NCI-H82 treated with DMSO at 0.1 percent for 48 hours (cell line): ENCODE data around the gene CNPY3.
"Not testable (repeated sequence)": the region's sequence is repeated elsewhere in the genome, so short reads cannot be mapped to it uniquely, and the experiment has no call there.

Experiments
- DNase-seq: peaks from one replicate; lab custom pipeline; 2025; ENCODE audit not compliant: unreplicated experiment; lab: John Stamatoyannopoulos, UW

The CNPY3 gene

GRCh38 chr6:42928986-42929820 is at the start of gene CNPY3:
CNPY3 (plus strand) TSS chr6:42929480; CDS start chr6:42929571, 91 bp downstream.
- DNase-seq = peak; percentile 98

DNA sequence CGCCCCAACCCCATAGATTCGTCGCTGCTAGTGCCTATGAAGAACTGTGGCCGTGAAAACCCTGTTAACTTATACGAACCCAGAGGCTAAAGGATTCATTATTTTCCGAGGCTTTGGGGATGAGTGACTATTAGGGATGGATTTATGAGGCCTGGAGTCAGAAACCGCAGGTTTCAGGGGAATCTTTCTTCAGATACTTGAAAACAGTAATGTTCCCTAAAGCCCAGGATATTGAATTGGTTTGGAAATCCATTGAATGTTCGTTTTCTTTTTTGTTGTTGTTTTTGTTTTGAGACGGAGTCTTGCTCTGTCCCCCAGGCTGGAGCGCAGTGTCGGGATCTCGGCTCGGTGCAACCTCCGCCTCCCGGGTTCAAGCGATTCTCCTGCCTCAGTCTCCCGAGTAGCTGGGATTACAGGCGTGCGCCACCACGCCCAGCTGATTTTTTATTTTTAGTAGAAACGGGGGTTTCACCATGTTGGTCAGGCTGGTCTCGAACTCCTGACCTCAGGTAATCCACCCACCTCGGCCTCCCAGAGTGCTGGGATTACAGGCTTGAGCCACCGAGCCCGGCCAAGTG is 49.0 kb upstream of the CNPY3 start:
- not testable (repeated sequence) for DNase-seq

DNA sequence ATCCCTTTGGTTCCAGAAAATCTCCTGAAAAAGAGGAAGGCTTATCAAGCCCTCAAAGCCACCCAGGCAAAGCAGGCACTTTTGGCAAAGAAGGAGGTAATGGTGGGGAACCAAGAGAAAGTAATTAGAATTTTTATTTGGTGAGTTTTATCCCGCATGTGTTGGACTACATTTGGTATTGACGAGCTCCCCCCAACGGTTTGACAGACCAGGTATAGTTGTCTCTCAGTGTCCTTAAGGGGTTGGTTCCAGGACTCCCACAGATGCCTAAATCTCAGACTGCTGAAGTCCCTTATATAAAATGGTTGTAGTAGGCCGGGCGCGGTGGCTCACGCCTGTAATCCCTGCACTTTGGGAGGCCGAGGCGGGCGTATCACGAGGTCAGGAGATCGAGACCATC is 48.4 kb upstream of the CNPY3 start:
- not testable (repeated sequence) for DNase-seq

- no peak for DNase-seq
Observed at GRCh38 chr6:42885702-42886101, 43.6 kb upstream of the CNPY3 start.

GRCh38 chr6:42888201-42888600 is 41.1 kb upstream of the CNPY3 start:
- not testable (repeated sequence) for DNase-seq

- no peak for DNase-seq
Observed at GRCh38 chr6:42889815-42890214, 39.5 kb upstream of the CNPY3 start.

- DNase-seq = peak; percentile 90
Observed at GRCh38 chr6:42890311-42891198, 38.7 kb upstream of the CNPY3 start.

GRCh38 chr6:42891199-42891722 is 38.0 kb upstream of the CNPY3 start:
- DNase-seq = no peak

GRCh38 chr6:42894041-42894828 is 35.0 kb upstream of the CNPY3 start:
- not testable (repeated sequence) for DNase-seq

- DNase-seq = no peak
Observed at GRCh38 chr6:42896178-42896719, 33.0 kb upstream of the CNPY3 start.

DNA sequence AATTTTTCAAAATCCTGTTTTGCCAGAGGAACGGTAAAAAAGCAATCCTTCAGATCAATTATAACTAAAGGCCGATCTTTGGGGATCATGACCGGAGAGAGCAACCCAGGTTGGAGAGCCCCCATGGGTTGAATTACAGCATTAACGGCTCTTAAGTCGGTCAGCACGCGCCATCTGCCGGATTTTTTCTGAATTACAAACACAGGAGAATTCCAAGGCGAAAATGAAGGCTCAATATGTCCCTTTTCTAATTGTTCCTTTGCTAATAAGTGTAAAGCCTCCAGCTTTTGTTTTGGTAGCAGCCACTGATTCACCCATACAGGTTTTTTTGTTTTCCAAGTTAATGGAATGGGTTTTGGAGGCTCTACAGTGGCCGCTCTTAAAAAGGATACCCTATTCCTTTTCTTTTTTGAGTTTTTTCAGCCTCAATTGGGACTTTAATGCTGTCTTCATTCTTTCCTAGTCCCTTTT is 30.4 kb upstream of the CNPY3 start:
- DNase-seq = peak; percentile 64

DNA sequence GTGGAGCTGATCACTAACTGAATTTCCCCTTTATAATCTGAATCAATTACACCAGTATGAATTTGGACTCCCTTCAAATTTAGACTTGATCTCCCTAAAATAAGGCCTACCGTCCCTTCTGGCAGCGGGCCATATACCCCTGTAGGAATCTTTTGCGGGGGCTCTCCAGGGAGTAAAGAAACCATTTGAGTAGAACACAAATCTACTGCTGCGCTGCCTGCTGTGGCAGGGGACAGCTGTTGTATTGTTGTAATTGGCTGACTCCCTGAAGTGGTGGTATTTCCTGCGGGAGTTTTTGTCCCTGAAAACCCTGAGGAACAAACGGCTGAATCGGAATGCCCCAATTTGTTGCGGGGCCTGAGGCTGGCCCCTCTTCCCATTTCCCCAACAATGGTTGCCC is 29.4 kb upstream of the CNPY3 start:
- peak; percentile 34 for DNase-seq

- DNase-seq = peak; percentile 72
Observed at GRCh38 chr6:42901538-42901957, 27.7 kb upstream of the CNPY3 start.

- DNase-seq = not testable (repeated sequence)
Observed at GRCh38 chr6:42902429-42903263, 26.6 kb upstream of the CNPY3 start.

DNA sequence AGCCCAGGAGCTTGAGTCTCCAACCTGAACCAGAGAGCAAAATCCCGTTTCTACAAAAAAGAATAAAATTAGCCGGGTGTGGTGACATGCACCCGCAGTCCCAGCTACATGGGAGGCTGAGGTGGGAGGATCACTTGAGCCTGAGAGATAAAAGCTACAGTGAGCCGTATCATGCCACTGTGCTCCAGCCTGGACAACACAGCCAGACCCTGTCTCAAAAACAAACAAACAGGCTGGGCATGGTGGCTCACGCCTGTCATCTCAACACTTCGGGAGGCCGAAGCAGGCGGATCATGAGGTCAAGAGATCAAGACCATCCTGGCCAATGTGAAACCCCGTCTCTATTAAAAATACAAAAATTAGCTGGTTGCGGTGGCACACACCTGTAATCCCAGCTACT is 24.8 kb upstream of the CNPY3 start:
- no peak for DNase-seq

- DNase-seq = peak; percentile 37
Observed at GRCh38 chr6:42907336-42907735, 21.9 kb upstream of the CNPY3 start.

DNA sequence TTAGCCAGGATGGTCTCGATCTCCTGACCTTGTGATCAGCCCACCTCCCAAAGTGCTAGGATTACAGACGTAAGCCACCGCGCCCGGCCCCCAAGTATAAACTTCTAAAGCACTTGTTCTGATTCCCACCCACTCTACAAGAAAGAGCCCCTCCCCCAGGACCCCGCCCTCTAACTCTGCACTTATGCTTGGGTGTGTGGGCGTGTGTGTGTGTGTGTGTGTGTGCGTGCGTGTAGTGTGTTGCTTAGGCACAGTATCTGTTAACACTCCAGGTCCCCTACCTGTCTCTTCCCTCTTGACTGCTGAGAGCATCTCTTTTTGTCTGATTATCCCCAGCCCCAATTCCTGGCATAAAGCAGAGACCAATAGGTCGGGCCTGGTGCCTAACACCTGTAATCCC is 19.4 kb upstream of the CNPY3 start:
- DNase-seq = no peak

DNA sequence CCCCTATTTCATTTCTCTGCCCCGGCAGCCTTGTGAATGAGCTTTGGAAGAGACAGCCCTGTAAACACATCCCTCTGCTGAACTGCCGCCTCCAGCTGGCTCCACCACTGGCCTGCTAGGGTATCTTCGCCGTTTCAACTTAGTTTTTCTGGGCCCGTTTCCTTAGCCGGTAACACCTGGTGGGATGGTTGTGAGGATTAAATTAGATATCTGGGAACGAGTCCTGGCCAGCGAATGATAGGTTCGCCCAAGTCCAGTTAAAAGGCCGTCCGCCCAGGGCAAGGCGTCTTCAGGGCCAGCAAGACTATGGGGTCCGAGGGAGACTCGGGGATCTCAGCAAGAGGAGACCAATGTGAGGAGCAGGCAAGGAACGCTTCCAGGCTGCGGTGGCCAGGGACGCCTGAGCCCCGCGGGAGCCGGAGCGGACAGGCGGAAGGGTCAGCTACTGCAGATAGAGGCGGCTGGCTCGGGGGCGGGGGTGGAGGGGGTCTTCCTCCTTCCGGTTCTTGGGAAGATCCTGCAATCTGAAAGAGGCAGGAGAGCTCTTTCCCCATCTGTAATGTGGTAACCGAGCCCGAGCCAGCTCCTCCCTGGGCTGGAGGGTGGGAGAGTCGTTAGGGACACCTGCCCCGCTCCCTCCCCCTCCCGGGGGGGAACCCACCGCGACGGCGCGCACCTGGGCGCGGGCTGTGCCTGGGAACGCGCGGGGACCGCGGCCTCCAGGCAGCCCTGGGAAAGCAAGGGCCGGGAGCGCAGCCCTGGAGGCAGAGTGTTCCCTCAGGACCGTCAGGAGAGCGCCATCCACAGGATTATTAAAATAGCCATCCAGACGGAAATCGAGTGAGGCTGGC is 17.9 kb upstream of the CNPY3 start:
- no peak for DNase-seq
